DOHH2 (cell line): ENCODE measurements around the gene SLC12A4.

Source experiments
- H3F3A ChIP-seq: fragments of 200-600 bp; sonication (generic), shearing (Covaris generic); 2 replicates; pipeline ENCODE4 v1.6.0; 2016; ENCODE audit warnings: antibody characterized with exemption, mild to moderate bottlenecking; ENCODE audit not compliant: control insufficient read depth, insufficient read depth
- H3K27ac ChIP-seq: fragments of 200-600 bp; sonication (generic); 2 replicates; pipeline ENCODE4 v1.5.1; 2014; ENCODE audit warnings: low read depth, mild to moderate bottlenecking, low read length, moderate library complexity
- H3K27me3 ChIP-seq: fragments of 200-600 bp; sonication (generic); 2 replicates; pipeline ENCODE4 v1.6.1; 2014; ENCODE audit warnings: mild to moderate bottlenecking, low read length, mixed read lengths; ENCODE audit not compliant: control insufficient read depth
- H3K36me3 ChIP-seq: fragments of 200-600 bp; sonication (generic); 2 replicates; pipeline ENCODE4 v1.6.1; 2014; ENCODE audit warnings: mild to moderate bottlenecking, low read length, moderate library complexity, mixed read lengths; ENCODE audit not compliant: control insufficient read depth
- H3K4me1 ChIP-seq: fragments of 200-600 bp; sonication (generic); 2 replicates; pipeline ENCODE4 v1.6.1; 2014; ENCODE audit warnings: mild to moderate bottlenecking, low read length, mixed read lengths; ENCODE audit not compliant: control insufficient read depth
- H3K4me2 ChIP-seq: fragments of 200-600 bp; sonication (generic); 2 replicates; pipeline ENCODE4 v1.6.0; 2014; ENCODE audit warnings: mild to moderate bottlenecking, low read length, moderate library complexity
- H3K4me3 ChIP-seq: fragments of 200-600 bp; sonication (generic); 2 replicates; pipeline ENCODE4 v1.5.1; 2014; ENCODE audit warnings: mild to moderate bottlenecking, low read length, mixed read lengths
- H3K79me2 ChIP-seq: fragments of 200-600 bp; sonication (generic); 2 replicates; pipeline ENCODE4 v1.6.1; 2014; ENCODE audit warnings: mild to moderate bottlenecking, low read length, mixed read lengths; ENCODE audit not compliant: control insufficient read depth
- H3K9me2 ChIP-seq: fragments of 200-600 bp; sonication (generic); replicated peaks from 2 replicates; pipeline ENCODE4 v1.6.1; 2014; ENCODE audit warnings: mild to moderate bottlenecking, low read length, mixed read lengths; ENCODE audit not compliant: control insufficient read depth
- H3K9me3 ChIP-seq: fragments of 200-600 bp; sonication (generic); 2 replicates; pipeline ENCODE4 v1.6.1; 2014; ENCODE audit warnings: antibody characterized with exemption, low read length, mixed read lengths; ENCODE audit not compliant: control insufficient read depth, insufficient read depth
- H4K20me1 ChIP-seq: fragments of 200-600 bp; sonication (generic); 2 replicates; pipeline ENCODE4 v1.6.0; 2014; ENCODE audit warnings: low read depth, mild to moderate bottlenecking, antibody characterized with exemption, low read length, moderate library complexity; ENCODE audit not compliant: control insufficient read depth, insufficient read depth
- EZH2phosphoT487 ChIP-seq: fragments of 200-600 bp; sonication (generic); IDR thresholded peaks from 2 replicates; pipeline ENCODE4 v1.6.1; 2017; ENCODE audit warnings: borderline replicate concordance, mild to moderate bottlenecking, antibody characterized with exemption, low read length, moderate library complexity, mixed read lengths
- TF ChIP-seq, protein P1 (sequence below): fragments of 200-600 bp; sonication (generic); IDR thresholded peaks from one replicate; pipeline ENCODE4 v1.5.1; 2014; ENCODE audit warnings: antibody characterized with exemption, mild to moderate bottlenecking, low read depth, low read length; ENCODE audit not compliant: poor library complexity, severe bottlenecking

SLC12A4 gene

DNA sequence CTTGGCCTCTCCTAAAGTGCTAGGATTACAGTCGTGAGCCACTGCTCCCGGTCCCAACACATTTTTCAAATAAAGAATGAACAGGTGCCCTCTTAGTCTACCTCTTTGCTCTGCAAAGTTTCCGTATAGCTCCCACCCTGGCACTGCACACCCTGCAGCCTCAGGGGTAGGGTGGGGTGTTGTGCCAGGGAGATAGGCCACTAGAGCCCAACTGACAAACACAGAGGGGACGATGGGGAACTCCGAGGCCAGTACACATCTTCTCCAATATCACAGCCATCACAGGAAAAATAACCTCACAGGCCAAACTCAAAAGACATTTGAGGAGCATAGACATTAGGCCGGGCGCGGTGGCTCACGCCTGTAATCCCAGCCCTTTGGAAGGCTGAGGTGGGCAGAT lies 2.7 kb upstream of the SLC12A4 start:
- Histone ChIP-seq H3K4me2 (no peak overlapping the region), H3K4me1 (peaks cover 39% of the 10 kb centered on the region)

DNA sequence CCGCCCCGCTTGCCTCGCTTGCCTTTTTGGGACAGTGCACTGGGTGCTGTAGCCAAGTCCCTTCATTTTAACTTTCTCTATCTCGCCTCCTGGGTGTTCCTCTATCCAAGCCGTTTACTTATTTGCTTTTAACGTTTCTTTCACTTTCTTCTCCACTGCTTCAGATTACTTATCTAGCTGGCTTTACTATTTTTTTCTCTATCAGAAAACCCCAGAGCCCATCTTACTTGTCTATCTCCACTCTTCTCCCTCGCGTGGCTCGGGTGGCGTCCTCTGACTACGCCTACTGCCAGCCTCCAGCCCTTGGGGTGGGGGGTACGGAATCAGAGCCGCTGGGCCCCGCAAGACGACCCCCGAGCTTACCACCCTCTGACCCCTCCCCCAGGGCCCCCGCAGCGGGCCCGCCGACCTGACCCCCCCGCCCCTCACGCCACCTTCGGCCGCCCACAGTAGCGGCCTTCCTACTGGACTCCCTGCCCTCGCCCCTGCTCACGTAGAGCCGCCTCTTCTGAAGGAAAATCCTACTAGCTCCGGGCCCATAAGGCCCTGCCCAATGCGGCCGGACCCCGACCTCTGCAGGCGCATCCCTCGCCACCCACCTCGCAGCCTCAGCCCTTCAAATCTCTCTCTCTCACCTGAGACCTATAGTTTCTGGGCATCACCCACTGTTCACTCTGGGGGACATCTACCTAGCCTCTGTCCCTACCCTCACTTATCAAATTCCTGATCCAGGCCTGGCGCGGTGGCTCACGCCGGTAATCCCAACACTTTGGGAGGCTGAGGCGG lies 1.0 kb upstream of the SLC12A4 start:
- Histone ChIP-seq H3K79me2 (0 out of 2 replicates have a peak, but pooled peaks cover 6% of the 10 kb centered on the region), H3K4me3 (peak overlapping the region; percentile 75)
- no peak for TF ChIP-seq EZH2phosphoT487
- TF ChIP-seq, protein P1, sequence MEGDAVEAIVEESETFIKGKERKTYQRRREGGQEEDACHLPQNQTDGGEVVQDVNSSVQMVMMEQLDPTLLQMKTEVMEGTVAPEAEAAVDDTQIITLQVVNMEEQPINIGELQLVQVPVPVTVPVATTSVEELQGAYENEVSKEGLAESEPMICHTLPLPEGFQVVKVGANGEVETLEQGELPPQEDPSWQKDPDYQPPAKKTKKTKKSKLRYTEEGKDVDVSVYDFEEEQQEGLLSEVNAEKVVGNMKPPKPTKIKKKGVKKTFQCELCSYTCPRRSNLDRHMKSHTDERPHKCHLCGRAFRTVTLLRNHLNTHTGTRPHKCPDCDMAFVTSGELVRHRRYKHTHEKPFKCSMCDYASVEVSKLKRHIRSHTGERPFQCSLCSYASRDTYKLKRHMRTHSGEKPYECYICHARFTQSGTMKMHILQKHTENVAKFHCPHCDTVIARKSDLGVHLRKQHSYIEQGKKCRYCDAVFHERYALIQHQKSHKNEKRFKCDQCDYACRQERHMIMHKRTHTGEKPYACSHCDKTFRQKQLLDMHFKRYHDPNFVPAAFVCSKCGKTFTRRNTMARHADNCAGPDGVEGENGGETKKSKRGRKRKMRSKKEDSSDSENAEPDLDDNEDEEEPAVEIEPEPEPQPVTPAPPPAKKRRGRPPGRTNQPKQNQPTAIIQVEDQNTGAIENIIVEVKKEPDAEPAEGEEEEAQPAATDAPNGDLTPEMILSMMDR, result no peak

More for the DNA sequence above, 2.7 kb upstream of the SLC12A4 start:
- Histone ChIP-seq H3K4me3 (no peak overlapping the region), H3F3A (no peaks in the 10 kb centered on the region), H3K9me2 (no peaks in the 10 kb centered on the region), H4K20me1 (no peaks in the 10 kb centered on the region), H3K36me3 (no peaks in the 10 kb centered on the region), H3K79me2 (0 out of 2 replicates have a peak, but pooled peaks cover 6% of the 10 kb centered on the region), H3K27ac (no peak overlapping the region), H3K27me3 (peaks cover 14% of the 10 kb centered on the region), H3K9me3 (no peaks in the 10 kb centered on the region)
- TF ChIP-seq, protein P1, result no peak
- no peak for TF ChIP-seq EZH2phosphoT487

DNA sequence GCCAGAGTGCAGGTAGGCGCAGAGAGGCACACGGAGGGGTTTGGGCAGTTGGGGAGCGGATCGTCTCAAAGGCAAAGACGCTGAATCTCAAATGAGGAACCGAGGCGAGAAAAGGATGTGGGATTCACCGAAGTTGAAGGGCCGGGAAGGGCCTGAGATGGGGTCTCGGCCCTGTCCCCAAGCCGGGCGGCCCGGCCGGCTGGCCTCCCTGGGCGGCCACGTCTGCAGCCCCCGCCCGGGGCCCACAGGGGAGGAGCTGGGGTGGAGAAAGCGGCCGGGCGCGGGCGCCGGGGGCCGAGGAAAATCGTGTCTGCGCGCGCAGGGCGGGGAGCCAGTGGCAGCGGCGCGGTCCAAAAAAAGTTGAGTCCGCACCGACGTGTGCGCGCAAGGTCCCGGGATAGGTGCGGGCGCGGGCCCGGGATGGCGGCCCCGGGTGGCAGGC lies 458 bp downstream of the SLC12A4 start:
- H3K9me2 ChIP-seq, result no peaks in the 10 kb centered on the region
- H3F3A ChIP-seq, result peaks cover 7% of the 10 kb centered on the region; the same call in 1 of the 2 replicates
- peaks cover 29% of the 10 kb centered on the region for H3K4me1 ChIP-seq
- H3K27ac ChIP-seq, result no peak overlapping the region
- 0 out of 2 replicates have a peak, but pooled peaks cover 6% of the 10 kb centered on the region for H3K79me2 ChIP-seq
- H4K20me1 ChIP-seq, result 0 out of 2 replicates have a peak, but pooled peaks cover 3% of the 10 kb centered on the region
- TF ChIP-seq EZH2phosphoT487, result no peak
- TF ChIP-seq, protein P1, result no peak
- H3K27me3 ChIP-seq, result no peaks in the 10 kb centered on the region
- peak overlapping the region; percentile 75 for H3K4me3 ChIP-seq
- H3K36me3 ChIP-seq, result no peaks in the 10 kb centered on the region
- no peaks in the 10 kb centered on the region for H3K9me3 ChIP-seq
- H3K4me2 ChIP-seq, result peak overlapping the region; percentile 94

More for the DNA sequence above, 1.0 kb upstream of the SLC12A4 start:
- Histone ChIP-seq H3K36me3 (no peaks in the 10 kb centered on the region), H3K9me3 (no peaks in the 10 kb centered on the region), H3K4me2 (peak overlapping the region; percentile 94), H3K27me3 (peaks cover 1% of the 10 kb centered on the region), H3K9me2 (no peaks in the 10 kb centered on the region), H4K20me1 (0 out of 2 replicates have a peak, but pooled peaks cover 3% of the 10 kb centered on the region), H3K4me1 (peaks cover 29% of the 10 kb centered on the region), H3F3A (peaks cover 7% of the 10 kb centered on the region; the same call in 1 of the 2 replicates), H3K27ac (no peak overlapping the region)
